Adrenal gland (tissue), 5 donors: Measurements from ENCODE around the gene PGAP3.

Source experiments
- CTCF ChIP-seq, 6 experiments: fragments of 450-650 bp in 4 of 6; fragments of 200-600 bp in 2 of 6; sonication (generic) in 1 of 6; IDR thresholded peaks; 1 replicate in 5 of 6; 2 replicates in 1 of 6; pipeline versions ENCODE4 v1.5.1 to v1.8.0; 2016 to 2021; ENCODE audit warnings: antibody characterized with exemption in 6 of 6, mild to moderate bottlenecking in 2 of 6, moderate library complexity in 1 of 6
- POLR2A ChIP-seq, 2 donors: fragments of 450-650 bp; IDR thresholded peaks; one replicate each; pipeline ENCODE4 v1.6.1; 2017; ENCODE audit warnings: antibody characterized with exemption in 2 of 2, mild to moderate bottlenecking in 2 of 2, moderate library complexity in 1 of 2
- donor health status: DM: no; HTN: no; CAD: no.

- no peak for TF ChIP-seq CTCF (IDR thresholded peaks at IDR 0.05)
- no peak for TF ChIP-seq POLR2A (IDR thresholded peaks at IDR 0.05)
These were observed 35.1 kb downstream of the PGAP3 start for GRCh38 chr17:39652587-39653315.
